ENCODE measurements around the gene TBCCD1. TPM values are rescaled to one million over a fixed set of nuclear protein-coding genes. Genes with fewer than 3 reads are reported as not detected.

The TBCCD1 gene
- total and polyA plus RNA-seq, 2 of the 4 experiments (the other 2 are of a cell fraction), result 7.9 to 19.7 TPM

GRCh38 chr3:186516646-186517045 is 50.5 kb downstream of the TBCCD1 start:
- no peak overlapping the region for H2AK9ac ChIP-seq (replicated peaks; ENCODE audit: low read depth, low read length, poor library complexity)
- no peaks in the 10 kb centered on the region for H4K20me1 ChIP-seq (ENCODE audit: insufficient read depth, low read length)
- DNase-seq (no peak), ATAC-seq (ENCODE audit: low read depth) (no peak)
- H4K8ac ChIP-seq (ENCODE audit: low read depth in 2 of 2, low read length in 2 of 2), result no peak overlapping the region
- H2BK5ac ChIP-seq (ENCODE audit: low read depth, low read length, poor library complexity, severe bottlenecking), result no peak overlapping the region
- H4K5ac ChIP-seq (ENCODE audit: low read depth, low read length), result no peak overlapping the region
- H3K27me3 ChIP-seq (ENCODE audit: control insufficient read depth, insufficient read depth, low read length), result peaks cover 30% of the 10 kb centered on the region
- WGBS, 2 experiments (ENCODE audit: extremely low coverage in 2 of 2, insufficient read length in 1 of 2), result 80% methylated on average over 1 of the region's 2 CpGs; no CpG with 5 or more reads in 1 of the 2 experiments
- no peak overlapping the region for H3K23ac ChIP-seq (ENCODE audit: low read depth, low read length)
- H2BK15ac ChIP-seq (ENCODE audit: low read depth, low read length), result no peak overlapping the region
- H3K18ac ChIP-seq (ENCODE audit: low read depth, low read length), result no peak overlapping the region
- H3K4me2 ChIP-seq (ENCODE audit: low read depth, low read length), result no peak overlapping the region
- TF ChIP-seq BHLHE40 (IDR thresholded peaks at IDR 0.05; ENCODE audit: low read depth, low read length), result no peak
- no peak for TF ChIP-seq RAD21 (IDR thresholded peaks at IDR 0.05; ENCODE audit: low read length)
- no peak for TF ChIP-seq MAZ (IDR thresholded peaks at IDR 0.05; ENCODE audit: borderline replicate concordance, low read depth, low read length)
- TF ChIP-seq CEBPB (IDR thresholded peaks at IDR 0.05; ENCODE audit: low read depth, low read length), result peak; percentile 79
- no peak overlapping the region for H3K27ac ChIP-seq (ENCODE audit: insufficient read depth, low read length)
- no peaks in the 10 kb centered on the region for H3K4me1 ChIP-seq (ENCODE audit: control insufficient read depth, insufficient read depth, low read length)
- H3K9ac ChIP-seq (ENCODE audit: low read depth, low read length), result no peak overlapping the region
- H2AFZ ChIP-seq (replicated peaks; ENCODE audit: low read length, poor library complexity), result no peak overlapping the region
- in situ Hi-C loops (cut with MboI; ENCODE audit: low sequenced_read_pairs) (no loop called here), intact Hi-C loops (cut with micrococcal nuclease) (no loop called here), dilution Hi-C loops (cut with HindIII; ENCODE audit: low sequenced_read_pairs, unreplicated experiment) (no loop called here)
- H2BK20ac ChIP-seq (ENCODE audit: low read depth, low read length), result no peak overlapping the region
- no peak overlapping the region for H2BK120ac ChIP-seq (ENCODE audit: low read depth, low read length)
- no peaks in the 10 kb centered on the region for H3K9me1 ChIP-seq (ENCODE audit: insufficient read depth, low read length)
- H3K36me3 ChIP-seq (ENCODE audit: control insufficient read depth, insufficient read depth, low read length), result no peaks in the 10 kb centered on the region
- H3K4me3 ChIP-seq (ENCODE audit: insufficient read depth, low read depth, low read length), result no peak overlapping the region
- H3K9me3 ChIP-seq (ENCODE audit: control insufficient read depth, insufficient read depth, low read length), result peaks cover 3% of the 10 kb centered on the region; the same call in 1 of the 2 replicates
- no peak overlapping the region for H4K91ac ChIP-seq (ENCODE audit: insufficient read depth, low read depth, low read length)
- H3K4ac ChIP-seq (ENCODE audit: low read depth, low read length), result no peak overlapping the region
- H3K79me1 ChIP-seq (ENCODE audit: low read depth in 1 of 2, low read length in 2 of 2), result no peaks in the 10 kb centered on the region
- CTCF ChIA-PET, result no interaction called here
- BruUV-seq (replicated peaks), result no TSS peak
- POLR2A ChIA-PET (ENCODE audit: unreplicated experiment), result no interaction called here
- H2AK5ac ChIP-seq (ENCODE audit: low read depth, low read length), result no peak overlapping the region
- H3K14ac ChIP-seq (replicated peaks; ENCODE audit: low read depth, low read length), result no peak overlapping the region
- no peak overlapping the region for H3K56ac ChIP-seq (ENCODE audit: extremely low read depth, insufficient read depth, low read length)

Measured in IMR-90 (cell line).